Left ventricle myocardium inferior (tissue), 1 donor: ENCODE results near the gene ZNHIT3. TPM values are rescaled to one million over a fixed set of nuclear protein-coding genes. Genes with fewer than 3 reads are reported as not detected.

ENCODE experiments used
- DNase-seq: peaks from one replicate; pipeline ENCODE4 v3.0.0-alpha.2; 2020
- H3K27ac ChIP-seq: fragments of 200-600 bp; replicated peaks from 2 replicates; pipeline ENCODE4 v1.8.0; 2021
- H3K27me3 ChIP-seq: fragments of 200-600 bp; 2 replicates; pipeline ENCODE4 v1.8.0; 2021; ENCODE audit warnings: low read depth
- H3K36me3 ChIP-seq: fragments of 200-600 bp; 2 replicates; pipeline ENCODE4 v1.8.0; 2021
- H3K4me1 ChIP-seq: fragments of 200-600 bp; 2 replicates; pipeline ENCODE4 v1.8.0; 2021
- H3K4me3 ChIP-seq: fragments of 200-600 bp; 2 replicates; pipeline ENCODE4 v1.8.0; 2021; ENCODE audit warnings: mild to moderate bottlenecking, moderate library complexity
- H3K9me3 ChIP-seq: fragments of 200-600 bp; replicated peaks from 2 replicates; pipeline ENCODE4 v1.8.0; 2021
- CTCF ChIP-seq: fragments of 200-600 bp; IDR thresholded peaks from 2 replicates; pipeline ENCODE4 v1.8.0; 2021; ENCODE audit warnings: antibody characterized with exemption, mild to moderate bottlenecking, borderline replicate concordance
- intact Hi-C: fragments of 100-400 bp; cut with micrococcal nuclease; formaldehyde crosslinking; loops from one replicate; pipeline ENCODE4 v1.11.0; 2022
- total RNA-seq: library from RNA; stranded (reverse); fragmentation: NEBNext Ultra II Directional; extraction: Animal tissue kit (Norgen Biotek cat#: 25700); gene quantifications from one replicate; pipeline ENCODE4 v1.2.1, GENCODE V29; 2021
- donor health status: DM: no; HTN: yes; CAD: no; lungs with severe emphysema.

The ZNHIT3 gene
- total RNA-seq, 1 donor from 2014 or later, result 22.9 TPM

DNA sequence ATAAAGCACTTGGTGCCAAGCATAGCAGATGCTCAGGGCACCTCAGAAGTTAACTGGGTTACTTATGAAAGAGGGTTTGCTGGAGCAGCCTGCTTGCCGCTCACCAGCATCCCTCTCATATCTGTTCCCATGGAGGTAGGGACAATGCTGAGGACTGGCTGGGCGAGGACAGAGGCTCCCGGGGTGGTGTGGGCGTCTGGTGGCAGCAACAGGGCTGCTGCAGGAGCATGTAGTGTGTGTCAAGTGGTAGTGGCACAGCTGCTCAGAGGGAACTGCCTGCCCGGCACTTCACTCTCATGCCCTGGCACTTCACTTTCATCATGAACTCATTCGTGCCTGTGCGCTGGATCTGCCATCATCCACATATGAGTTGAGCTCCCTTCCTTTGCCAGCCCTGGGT is 26.9 kb upstream of the ZNHIT3 start:
- H3K27ac ChIP-seq, result no peak overlapping the region
- no peaks in the 10 kb centered on the region for H3K9me3 ChIP-seq
- peaks cover 68% of the 10 kb centered on the region for H3K27me3 ChIP-seq
- intact Hi-C loops, result no loop called here
- H3K4me1 ChIP-seq, result no peaks in the 10 kb centered on the region
- DNase-seq, result no peak
- H3K4me3 ChIP-seq, result no peak overlapping the region
- H3K36me3 ChIP-seq, result no peaks in the 10 kb centered on the region
- no peak for TF ChIP-seq CTCF

DNA sequence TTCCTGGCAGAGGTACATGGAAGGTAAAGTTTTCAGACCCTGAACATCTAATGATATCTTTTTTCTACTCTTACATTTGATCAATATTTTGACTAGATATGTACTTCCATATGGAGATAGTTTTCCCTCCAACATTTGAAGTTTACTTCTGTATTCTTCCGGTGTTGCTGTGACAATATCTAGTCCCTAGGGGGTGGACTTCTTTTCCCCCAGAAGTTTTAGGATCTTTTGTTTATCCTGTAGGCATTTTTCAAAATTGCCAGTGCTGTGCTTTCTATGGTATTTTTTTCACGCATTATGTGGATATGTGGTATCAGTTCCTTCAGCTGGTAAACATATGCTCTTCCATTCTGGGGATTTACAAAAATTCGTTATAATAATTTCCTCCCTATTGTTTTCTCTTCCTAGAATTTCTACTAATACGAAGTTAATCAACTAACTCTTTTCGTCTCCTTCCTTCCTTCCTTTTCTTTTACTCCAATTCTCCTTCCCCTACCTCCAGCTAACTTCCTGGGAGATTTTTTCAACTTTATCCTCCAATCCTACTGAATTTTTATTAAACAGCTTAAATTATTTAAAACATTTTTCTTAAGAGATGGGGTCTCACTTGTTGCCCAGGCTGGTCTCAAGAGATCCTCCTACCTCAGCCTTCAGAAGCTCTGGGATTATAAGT is 26.1 kb upstream of the ZNHIT3 start:
- Histone ChIP-seq H3K36me3 (no peaks in the 10 kb centered on the region), H3K4me1 (no peaks in the 10 kb centered on the region), H3K27me3 (peaks cover 76% of the 10 kb centered on the region), H3K4me3 (no peak overlapping the region), H3K27ac (no peak overlapping the region), H3K9me3 (no peaks in the 10 kb centered on the region)
- DNase-seq, result no peak
- TF ChIP-seq CTCF, result no peak
- intact Hi-C loops, result no loop called here

GRCh38 chr17:36461330-36462110 is 25.0 kb upstream of the ZNHIT3 start:
- no peaks in the 10 kb centered on the region for H3K36me3 ChIP-seq
- intact Hi-C loops, result no loop called here
- TF ChIP-seq CTCF, result no peak
- peaks cover 87% of the 10 kb centered on the region for H3K27me3 ChIP-seq
- H3K4me3 ChIP-seq, result no peak overlapping the region
- no peaks in the 10 kb centered on the region for H3K9me3 ChIP-seq
- H3K27ac ChIP-seq, result no peak overlapping the region
- no peak for DNase-seq
- no peaks in the 10 kb centered on the region for H3K4me1 ChIP-seq

GRCh38 chr17:36463916-36464764 is 22.3 kb upstream of the ZNHIT3 start:
- peaks cover 95% of the 10 kb centered on the region for H3K27me3 ChIP-seq
- peak; percentile 40 for DNase-seq

More at GRCh38 chr17:36463916-36464764, 22.3 kb upstream of the ZNHIT3 start:
- H3K9me3 ChIP-seq, result no peaks in the 10 kb centered on the region
- TF ChIP-seq CTCF, result no peak
- H3K27ac ChIP-seq, result no peak overlapping the region
- no peak overlapping the region for H3K4me3 ChIP-seq
- no peaks in the 10 kb centered on the region for H3K4me1 ChIP-seq
- H3K36me3 ChIP-seq, result no peaks in the 10 kb centered on the region
- intact Hi-C loops, result no loop called here
